Activated T-helper 1 cell treated with Interleukin-2 at 50 U/mL for 16 hours (primary cell): ENCODE measurements around the gene SLC25A6.
"Not testable (repeated sequence)": the region's sequence is repeated elsewhere in the genome, so short reads cannot be mapped to it uniquely, and the experiment has no call there.

Experiments used
- DNase-seq: peaks from one replicate; pipeline ENCODE4 v3.0.0-alpha.2; 2020; ENCODE audit warnings: low read depth

The SLC25A6 gene

DNA sequence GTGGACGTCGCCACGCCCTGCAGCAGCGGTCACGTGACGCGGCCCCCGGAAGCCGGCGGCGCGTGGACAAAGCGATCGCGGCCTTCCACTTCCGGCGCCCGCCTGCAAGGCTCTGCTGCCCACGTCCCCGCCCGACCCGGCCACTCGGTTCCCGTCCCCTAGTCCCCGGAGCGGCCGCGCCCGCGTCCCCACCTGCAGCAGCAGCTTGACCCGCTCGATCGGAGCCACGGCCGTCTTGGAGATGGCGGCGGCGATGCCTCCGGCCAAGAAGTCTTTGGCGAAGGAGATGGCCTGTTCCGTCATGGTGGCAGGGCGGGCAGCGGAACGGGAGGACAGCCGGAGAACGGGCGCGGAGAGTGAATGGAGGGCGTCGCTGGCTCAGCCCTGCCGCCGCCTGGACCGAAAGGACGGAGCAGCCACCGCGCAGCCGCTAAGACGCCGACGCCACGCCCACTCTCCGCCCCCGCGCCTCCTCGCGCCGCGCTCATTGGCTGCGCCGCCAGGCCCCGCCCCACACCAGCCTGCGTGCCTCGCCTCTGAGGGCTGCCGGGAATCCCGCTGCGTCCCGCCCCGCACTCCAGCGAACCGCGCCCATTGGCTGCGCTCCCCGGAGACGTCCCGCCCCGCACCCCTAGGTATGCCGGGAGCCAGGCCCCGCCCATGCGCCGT lies at the start of gene SLC25A6:
Gene SLC25A6, minus strand, starts transcription at position 407 of the 669 bp plus-strand sequence. Its CDS starts 104 bp downstream, at position 303.
- peak; percentile 99 for DNase-seq

DNA sequence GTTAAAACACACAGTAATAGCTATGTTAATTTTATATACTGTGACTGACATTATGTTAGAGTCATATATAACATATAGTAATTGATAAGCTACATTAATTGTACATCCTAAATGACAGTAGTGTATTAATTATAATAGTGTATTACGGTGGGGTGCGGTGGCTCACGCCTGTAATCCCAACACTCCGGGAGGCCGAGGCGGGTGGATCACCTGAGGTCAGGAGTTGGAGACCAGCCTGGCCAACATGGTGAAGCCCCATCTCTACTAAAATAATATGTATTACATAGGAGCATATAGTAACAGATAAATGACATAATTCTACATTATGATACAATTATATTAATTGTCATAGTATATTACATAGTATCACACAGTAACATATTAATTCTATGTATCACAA lies 48.6 kb upstream of the SLC25A6 start:
- no peak for DNase-seq

DNA sequence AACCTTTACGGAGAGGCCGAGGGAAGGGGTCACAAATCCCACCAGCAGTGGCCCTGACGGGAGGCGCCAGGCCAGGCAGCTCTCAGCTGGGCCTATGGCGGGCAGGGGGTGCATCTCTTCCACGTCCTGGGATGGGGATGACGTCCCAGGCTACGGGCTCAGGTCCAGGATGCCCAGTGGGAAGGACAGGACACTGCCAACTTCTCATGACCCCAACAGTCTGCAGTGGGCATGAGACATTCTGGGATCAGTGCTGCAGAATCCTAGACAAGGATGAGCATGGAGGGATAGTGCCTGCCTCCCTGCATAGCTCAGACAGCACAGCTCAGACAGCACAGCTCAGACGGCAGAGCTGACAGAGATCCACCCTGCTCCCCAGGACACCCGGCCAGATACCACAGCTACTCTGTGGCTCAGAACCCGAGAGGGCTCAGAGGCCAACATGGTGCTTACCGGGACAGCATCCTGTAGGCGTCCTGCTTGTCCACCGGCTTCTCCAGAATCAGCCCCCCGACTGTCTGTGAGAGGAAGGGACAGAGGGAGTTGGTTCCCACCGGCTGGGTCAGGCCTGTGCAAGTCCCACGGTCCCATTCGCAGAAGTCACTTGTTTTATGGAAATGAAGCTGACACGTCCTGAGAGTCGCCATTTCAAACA lies 43.5 kb upstream of the SLC25A6 start:
- no peak for DNase-seq

DNA sequence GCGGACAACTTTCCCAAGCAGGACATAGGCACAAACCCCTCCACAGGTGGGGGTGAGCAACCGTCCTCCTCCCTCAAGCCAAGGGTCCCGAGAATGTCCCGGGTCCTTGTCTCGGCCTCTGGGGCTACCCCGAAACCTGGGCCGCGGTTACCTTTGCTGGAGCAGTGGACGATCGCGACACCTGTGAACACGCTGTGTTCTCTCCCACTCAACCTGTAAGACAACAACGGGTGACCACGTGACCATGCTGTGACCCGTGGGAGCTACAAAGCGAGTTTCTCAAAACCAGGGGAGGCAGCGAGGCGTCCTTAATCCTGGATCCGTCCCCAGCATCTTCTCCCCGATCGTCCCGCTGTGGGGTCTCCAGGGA lies 42.9 kb upstream of the SLC25A6 start:
- no peak for DNase-seq

DNA sequence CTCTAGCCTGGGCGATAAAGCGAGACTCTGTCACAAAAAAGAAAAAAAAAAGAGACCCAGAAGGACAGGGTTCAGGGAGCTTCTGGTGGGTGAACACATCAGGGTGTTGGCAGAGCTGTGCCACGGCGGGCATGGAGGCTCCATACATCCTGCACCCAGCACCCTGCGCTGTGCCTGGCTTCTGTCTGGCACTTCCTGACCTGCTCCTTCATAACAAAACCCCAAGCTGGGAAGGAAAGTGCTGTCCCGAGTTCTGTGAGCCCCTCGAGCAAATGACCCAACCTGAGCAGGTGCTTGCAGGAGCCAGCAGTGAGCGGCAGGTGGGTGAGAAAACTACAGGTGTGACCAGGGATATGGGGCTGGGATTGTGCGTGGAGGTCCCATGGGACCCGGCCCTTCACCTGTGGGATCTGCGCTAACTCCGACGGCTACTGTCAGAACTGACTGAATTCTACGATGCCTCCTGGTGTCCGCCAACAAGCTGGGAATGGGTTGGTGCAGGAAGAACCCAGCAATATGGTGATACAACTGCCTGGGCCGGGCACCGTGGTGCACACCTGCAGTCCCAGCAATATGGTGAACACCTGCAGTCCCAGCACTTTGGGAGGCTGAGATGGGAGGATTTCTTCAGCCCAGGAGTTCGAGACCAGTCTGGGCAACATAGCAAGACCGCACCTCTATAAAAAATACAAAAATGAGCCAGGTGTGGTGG lies 41.9 kb upstream of the SLC25A6 start:
- DNase-seq, result no peak

DNA sequence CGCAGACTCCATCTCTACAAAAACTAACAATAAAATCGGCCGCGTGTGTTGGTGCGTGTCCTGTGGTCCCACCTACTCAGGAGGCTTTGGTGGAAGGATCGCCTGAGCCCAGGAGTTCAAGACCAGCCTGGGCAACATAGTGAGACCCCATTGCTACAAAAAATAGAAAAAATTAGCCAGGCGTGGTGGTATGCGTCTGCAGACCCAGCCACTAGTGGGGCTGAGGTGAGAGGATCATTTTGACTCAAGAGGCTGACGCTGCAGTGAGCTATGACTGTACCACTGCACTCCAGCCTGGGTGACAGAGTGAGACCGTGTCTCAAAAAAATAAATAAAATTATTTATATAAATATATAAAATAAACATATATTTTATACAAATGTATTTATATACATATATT lies 38.5 kb upstream of the SLC25A6 start:
- no peak for DNase-seq

DNA sequence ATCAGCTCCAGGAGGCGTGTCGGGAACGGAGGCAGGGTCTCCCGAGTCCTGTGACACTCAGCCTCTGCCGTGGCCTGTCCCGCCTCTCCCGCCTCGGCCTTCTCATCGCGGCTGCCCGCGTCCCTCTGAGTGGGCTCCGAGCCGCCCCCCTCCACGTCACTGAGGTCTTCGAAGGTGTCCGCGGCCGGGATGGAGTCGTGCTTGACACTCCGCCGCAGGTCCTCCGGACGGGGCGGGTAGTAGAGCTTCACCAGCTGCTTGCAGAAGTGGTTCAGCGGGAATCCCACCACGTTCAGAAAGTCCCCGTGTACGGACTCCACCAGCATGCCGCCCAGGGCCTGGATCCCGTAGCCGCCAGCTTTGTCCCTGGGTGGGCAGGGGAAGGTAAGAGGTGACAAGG lies 35.8 kb upstream of the SLC25A6 start:
- DNase-seq, result no peak

DNA sequence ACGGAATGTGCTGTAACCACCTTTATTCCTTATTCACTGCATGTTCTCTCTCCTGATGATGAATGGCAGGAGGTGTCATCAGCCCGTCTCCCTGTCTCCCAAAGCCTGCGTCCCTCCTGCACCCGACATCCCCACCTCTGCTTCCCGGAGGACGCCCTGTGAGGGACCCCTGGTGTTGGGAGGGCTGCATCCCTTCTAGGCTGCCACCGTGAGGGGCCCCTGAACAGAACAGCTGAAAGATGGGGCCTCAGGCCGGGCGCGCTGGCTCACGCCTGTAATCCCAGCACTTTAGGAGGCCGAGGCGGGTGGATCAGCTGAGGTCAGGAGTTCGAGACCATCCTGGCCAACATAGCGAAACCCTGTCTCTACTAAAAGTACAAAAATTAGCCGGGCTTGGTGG lies 34.4 kb upstream of the SLC25A6 start:
- DNase-seq, result not testable (repeated sequence)

DNA sequence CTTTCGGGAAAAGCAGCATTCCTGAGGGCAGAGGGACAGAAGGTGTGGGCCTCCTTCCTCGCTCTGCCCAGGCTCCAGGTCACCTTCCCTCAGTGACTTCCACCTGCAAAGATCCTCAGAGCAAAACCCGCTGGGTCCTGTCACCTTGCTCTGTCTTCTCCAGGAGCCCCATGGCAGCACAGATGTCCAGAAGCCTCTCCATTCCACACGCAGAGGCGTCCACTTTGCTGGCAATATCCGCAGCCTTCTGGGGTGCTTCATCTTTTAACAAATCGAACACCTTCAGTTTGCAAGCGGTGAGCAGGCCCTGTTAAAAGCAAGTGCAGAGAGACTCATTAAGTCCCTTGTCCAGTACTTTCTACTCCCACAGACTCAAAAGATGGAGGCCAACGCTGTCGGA lies 33.5 kb upstream of the SLC25A6 start:
- no peak for DNase-seq

DNA sequence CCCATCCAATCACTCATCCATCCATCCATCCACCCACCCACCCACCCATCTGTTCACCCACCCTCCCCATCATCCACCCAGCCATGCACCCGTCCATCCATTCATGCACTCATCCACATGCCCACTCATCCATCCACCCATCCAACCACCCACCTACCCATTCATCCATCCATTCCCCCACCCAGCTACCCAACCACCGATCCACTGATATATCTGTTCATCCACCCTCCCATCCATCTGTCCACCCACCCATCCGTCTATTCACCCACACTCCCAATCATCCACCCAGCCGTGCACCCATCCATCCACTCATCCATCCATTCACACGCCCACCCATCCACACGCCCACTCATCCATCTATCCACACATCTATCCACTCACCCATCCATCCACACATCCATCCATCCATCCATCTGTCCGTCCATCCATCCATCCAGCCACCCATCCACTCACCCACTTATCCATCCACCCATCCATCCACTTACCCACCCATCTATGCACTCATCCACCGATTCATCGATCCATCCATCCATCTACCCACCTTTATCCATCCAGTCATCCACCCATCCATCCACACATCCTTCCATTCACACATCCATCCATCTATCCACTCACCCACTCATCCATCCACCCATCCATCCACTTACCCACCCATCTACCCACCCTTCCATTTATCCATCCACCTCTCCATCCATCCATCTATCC lies 32.4 kb upstream of the SLC25A6 start:
- DNase-seq, result no peak

DNA sequence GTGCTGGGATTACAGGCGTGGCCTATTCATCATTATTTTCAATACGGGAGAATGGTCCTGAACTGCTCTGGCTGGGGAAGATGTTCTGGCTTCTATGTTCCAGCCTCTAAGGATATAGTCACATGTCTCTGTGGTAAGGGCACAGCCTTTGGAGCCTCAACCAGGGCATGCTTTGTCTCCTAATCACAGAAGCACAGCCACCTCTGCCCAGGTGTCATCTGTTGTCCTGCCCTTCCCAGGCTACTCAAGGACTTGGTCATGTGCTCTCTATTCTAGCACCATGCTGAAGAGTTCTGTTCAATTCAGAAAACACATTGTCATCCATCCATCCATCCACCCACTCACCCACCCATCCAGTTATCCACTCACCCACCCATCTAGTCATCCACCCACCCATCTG lies 31.3 kb upstream of the SLC25A6 start:
- DNase-seq, result no peak

DNA sequence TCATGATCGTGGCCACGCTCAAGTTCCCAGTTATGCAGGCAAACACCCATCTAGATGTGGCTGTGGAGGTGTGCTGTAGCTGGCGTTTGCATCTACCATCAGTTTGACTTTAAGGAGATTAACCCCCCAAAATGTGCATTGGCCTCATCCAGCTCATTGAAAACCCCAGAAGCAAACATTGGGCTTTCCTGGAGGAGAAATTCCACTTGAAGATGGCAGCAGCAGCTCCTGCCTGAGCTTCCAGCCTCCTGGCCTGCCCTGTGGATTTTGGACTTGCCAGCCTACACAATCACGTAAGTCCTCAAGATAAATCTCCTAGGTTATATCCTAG lies 30.2 kb upstream of the SLC25A6 start:
- no peak for DNase-seq

DNA sequence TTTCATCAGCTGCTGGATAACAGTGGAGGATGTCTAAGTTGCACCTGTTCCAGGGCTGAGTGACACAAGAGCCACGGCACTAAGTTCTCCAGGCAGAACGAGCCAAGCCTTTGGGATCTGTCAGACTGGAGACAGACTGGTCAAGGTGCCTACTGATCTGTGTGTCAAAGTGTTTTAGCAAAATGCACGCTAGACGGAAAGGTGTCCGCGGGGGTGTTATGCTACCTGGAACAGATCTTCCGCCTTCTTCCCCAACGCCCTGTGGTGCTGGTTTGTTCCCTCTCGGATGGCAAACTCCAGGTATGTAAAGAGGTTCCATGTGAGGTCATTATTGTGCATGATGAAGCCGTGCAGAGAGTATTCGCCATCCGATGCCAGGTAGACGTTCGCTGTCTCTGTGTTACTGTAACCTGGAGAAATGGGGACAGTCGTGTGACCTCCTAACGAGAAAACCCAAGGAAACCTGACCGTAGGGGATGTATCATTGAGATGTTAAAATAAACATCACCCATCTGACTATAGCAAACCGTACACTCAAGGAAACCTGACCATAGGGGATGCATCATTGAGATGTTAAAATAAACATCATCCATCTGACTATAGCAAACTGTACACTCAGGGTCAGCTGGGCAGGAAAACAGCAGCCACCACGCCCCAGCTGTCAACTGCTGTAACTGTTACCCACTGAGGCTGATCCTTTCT lies 29.7 kb upstream of the SLC25A6 start:
- DNase-seq, result no peak

DNA sequence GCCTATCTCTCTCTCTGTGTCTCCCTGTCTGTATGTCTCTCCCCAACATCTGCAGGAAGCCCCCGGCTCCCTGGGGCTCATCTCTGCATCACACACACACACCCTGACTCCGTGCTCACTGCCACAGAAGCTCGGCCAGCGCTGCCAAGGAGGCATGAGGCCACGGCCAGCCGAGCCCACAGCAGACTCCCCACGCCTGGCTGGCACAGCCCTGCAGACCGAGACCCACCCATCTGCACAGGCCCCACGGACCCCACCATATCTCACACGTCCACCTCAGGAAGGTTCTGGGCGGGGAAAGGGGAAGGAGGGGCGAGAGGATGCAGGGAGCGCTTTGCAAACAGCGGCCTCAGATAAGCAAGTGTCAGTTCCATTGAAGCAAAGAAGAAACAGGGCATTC lies 28.5 kb upstream of the SLC25A6 start:
- no peak for DNase-seq

DNA sequence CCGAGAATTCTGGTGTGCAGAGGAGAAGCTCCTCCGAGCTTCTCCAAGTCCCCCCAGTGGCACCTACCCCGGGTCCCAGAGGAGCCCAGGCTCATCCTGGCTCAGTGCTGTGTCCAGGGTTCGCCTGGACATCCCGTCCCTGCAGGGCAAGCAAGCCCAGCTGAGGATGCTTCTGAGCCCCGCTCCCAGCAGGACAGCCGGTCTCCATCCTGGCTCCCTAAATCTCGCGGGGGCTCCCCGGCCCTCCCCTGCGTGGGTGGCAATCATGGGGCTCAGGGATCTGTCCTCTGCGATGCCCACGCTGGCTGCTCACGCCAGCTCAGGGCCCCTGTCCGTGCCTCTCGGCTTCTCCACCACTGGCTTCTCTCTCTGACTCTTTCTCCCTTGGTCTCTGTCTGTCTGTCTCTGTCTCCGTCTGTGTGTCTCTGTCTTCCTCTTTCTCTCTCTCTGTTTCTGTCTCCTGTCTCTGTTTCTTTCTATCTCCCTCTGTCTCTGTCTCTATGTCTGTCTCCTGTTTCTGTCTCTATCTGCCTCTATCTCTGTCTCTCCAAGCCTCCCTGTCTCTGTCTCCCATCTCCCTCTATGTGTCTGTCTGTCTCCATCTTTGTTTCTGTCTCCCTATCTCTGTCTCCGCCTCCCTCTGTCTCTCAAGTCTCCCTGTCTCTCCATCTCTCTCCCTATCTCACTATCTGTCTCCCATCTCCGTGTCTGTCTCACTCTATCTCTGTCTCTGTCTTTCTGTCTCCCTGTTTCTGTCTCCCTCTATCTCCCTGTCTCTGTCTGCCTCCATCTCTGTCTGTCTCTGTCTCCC lies 27.8 kb upstream of the SLC25A6 start:
- no peak for DNase-seq

DNA sequence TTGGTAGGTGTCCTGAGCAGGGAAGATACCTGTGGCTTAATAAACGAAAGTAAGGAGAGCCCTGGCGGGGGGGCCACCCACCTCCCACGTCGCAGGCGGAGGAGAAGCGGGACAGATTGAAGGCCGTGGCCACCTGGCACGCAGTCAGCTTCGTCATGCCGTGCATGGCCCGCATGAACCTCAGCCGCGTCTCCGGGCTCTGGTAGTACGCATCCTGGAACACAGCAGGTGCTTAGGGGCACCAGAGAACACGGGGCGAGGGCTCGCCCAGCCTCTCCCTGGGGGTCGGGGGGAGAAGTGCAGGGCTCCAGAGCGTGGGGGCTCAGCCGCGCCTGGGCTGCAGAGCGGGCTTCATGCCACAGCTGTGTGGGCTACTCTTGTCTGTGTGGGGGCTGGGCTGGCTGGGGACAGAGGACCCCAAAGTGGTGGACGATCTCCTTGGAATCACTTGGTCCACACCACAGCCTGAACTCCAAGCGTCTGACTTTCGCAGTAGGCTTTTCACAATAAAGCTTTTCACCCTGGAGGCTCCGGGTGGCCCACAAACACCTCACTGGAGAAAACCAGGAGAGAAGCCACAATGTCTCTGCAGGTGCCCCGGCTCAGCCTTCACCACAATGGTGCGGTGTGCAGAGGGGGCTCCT lies 27.1 kb upstream of the SLC25A6 start:
- no peak for DNase-seq

DNA sequence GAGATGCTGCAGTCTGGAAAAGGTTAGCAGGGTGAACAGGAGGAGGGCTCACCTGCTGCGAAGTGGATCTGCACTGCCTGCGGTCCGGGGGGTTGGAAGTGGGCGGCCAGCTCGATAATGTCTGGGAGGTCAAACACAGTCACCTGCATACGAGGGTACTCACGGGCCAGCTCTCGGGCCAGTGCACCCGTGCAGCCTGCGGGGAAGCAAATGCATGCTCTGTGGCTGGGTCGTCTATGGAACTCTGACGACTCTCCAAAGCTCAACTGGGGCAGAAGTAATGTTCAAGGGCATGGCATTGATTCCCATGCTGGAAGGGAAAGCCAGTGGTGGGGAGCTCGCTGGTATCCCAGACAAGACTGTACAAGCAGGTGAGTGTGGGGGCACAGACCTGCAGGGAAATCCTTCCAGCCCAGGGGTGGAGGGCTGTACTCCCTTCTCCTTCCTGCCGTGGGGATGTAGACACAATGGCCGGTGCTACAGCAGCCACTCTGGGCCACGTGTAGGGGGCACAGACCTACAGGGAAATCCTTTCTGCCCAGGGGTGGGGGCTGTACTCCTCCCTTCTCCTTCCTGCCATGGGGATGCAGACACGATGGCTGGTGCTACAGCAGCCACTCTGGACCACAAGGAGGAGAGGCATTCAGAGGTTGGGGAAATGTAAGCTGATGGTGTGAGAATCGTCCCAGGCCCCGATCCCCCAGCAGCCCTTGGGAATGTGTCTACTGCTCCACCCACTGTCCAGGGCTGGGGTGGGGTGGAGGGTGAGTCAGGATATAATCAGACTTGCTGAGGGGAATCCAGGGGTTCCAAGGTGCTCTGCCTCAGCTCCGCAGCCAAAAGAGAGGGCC lies 26.2 kb upstream of the SLC25A6 start:
- no peak for DNase-seq

DNA sequence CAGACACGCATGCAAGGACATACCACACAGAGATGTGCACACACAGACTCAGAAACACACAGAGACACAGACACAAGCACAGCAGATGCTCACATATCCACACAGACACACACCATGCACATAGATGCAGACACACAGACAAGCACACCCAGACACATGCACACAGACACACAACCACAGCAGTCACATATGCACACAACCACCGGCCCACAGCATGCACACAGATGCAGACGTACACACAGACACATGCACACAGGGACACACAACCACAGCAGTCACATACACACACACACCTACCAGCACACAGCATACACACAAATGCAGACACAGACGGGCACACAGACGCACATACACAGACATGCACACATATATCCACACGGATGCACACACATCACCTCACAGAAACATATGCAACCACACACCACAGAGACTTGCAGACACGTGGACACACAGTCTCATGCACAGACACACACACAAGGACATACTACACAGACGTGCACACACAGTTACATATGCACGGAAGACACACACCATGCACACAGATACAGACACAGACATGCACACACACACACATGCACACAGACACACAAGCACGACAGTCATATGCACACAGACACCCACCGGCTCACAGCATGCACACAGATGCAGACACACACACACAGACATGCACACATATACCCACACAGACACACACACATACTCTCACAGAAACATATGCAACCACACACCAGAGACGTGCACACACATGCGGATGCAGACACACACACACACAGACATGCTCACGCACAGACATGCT lies 25.2 kb upstream of the SLC25A6 start:
- DNase-seq, result no peak

DNA sequence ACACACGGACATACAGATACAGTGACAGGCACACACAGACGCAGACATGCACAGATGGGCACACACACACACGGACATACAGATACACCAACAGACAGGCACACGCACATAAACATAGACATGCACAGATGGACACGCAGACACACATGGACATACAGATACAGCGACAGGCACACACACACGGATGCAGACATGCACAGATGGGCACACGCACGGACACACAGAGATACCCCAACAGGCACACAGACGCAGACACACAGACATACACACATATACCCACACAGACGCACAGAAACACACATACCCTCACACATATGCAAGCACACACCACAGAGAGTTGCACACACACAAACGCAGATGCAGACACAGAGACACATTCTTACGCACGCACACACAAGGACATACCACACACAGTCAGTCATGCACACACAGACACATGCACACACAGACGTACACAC lies 24.4 kb upstream of the SLC25A6 start:
- DNase-seq, result no peak
